CD4-positive, alpha-beta T cell treated with Interleukin-21 for 1 hour (primary cell): ENCODE results near the gene DOHH.
"Not testable (repeated sequence)": the region's sequence is repeated elsewhere in the genome, so short reads cannot be mapped to it uniquely, and the experiment has no call there.

Experiments used
- DNase-seq: peaks from one replicate; pipeline ENCODE4 v3.0.0-alpha.2; 2020

The DOHH gene

DNA sequence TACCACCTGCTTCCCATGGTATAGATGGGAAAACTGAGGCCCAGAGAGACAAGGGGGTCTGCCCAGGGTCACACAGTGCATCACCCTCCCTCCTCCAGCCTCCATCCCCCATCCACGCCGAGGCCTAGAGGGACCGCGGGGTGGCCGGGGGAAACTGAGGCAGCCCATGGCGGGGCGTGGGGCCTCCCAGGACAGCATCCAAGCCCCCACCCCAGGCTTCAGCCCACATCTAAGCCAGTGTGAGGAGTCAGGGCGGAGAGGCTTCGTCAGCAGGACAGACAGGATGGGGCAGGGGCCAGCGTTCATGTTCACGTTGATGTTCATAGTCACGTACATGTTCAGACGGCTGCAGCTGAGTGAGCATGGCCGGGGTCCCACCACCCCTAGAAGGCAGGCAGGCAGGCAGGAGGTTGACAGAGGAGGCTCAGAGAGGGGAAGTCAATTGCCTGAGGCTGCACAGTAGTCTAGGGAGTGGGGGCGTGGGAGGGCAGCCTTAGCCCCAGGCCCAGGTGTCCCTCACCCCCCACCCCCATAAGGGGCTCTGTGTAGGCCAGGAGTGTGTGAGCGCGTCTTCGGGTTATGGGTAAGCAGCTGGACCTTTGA lies 43.4 kb downstream of the DOHH start:
- no peak for DNase-seq

- DNase-seq, result no peak
These were observed 44.4 kb downstream of the DOHH start for GRCh38 chr19:3455960-3456601.

- no peak for DNase-seq
These were observed 45.0 kb downstream of the DOHH start for GRCh38 chr19:3455393-3455955.

DNA sequence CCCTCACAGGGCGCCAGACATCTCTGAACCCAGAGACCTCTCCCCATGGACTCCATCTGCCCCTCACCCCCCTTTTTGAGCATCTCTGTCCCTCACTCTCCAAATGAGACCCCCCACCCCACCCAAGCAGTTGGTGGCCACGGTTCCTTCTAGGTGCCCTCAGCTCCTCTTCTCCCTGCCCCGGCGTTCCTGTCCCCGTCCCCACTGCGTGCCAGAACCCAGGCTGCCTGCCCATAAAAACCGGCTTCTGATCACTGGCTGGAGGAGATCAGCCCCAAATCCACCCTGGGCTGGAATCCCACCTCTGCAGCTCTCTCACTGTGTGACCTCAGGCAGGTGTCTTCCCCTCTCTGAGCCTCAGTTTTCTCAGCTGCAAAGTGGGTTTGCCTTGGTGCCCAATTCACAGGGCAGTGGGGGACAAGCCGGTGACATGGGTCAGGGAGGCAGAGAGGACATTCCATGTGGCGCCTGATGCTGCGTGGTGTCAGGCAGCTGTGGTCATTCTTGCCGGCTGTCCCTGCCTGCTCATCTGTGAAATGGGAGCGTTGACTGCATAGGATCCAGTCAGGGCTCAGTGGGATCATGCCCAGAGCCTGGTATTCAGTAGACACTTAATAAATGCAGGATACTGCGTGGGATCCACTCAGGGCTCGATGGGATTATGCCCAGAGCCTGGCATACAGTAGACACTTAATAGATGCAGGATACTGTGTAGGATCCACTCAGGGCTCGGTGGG lies 45.6 kb downstream of the DOHH start:
- no peak for DNase-seq

- no peak for DNase-seq
These were observed 46.6 kb downstream of the DOHH start for GRCh38 chr19:3453840-3454239.

DNA sequence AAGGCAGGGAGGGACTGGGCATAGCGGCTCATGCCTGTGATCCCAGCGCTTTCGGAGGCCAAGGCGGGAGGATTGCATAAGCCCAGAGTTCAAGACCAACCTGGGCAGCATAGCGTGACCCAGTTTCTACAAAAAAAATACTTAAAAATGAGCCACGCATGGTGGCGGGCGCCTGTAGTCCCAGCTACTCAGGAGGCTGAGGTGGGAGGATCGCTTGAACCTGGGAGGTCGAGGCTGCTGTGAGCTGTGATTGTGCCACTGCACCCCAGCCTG lies 47.6 kb downstream of the DOHH start:
- not testable (repeated sequence) for DNase-seq

GRCh38 chr19:3452171-3452941 lies 48.1 kb downstream of the DOHH start:
- no peak for DNase-seq

DNA sequence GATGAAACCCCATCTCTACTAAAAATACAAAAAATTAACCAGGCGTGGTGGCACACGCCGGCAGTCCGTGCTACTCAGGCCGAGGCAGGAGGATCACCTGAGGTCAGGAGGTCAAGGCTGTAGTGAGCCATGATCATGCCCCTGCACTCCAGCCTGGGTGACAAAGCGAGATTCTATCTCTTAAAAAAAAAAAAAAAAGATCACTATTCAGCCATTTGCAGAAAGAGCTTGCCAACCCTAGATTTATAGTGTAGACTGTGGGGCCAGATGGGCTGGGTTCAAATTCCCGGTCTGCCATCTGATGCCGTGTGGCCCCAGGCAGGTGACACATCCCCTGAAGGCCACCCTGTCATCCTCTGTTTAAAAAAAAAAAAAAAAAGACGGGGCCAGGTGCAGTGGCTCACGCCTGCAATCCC lies 49.0 kb downstream of the DOHH start:
- DNase-seq, result no peak

- DNase-seq, result no peak
These were observed 49.6 kb downstream of the DOHH start for GRCh38 chr19:3450796-3451411.

- no peak for DNase-seq
These were observed 51.7 kb downstream of the DOHH start for GRCh38 chr19:3448616-3449334.

GRCh38 chr19:3446657-3447056 lies 53.8 kb downstream of the DOHH start:
- DNase-seq, result not testable (repeated sequence)

DNA sequence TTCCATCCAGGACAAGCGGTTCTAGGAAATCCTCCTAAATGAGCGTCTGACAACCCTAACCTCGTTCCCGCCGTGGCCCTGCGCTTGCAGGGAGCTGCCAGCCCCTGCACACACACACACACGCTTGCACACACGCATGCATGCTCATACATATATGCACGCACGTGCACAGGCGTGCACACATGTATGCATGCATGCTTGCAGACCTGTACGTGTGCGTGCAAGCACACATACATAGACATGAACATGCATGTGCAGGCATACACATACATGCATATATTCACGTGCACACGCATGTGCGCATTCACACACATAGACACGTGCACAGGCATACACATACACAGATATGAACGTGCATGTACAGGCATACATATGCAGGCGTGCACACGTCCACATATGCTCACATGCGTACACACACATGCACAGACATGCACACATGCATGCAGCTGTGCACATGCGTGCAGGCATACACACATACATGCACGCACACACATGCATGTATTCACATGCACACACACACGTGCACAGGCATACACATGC lies 55.7 kb downstream of the DOHH start:
- DNase-seq, result no peak

DNA sequence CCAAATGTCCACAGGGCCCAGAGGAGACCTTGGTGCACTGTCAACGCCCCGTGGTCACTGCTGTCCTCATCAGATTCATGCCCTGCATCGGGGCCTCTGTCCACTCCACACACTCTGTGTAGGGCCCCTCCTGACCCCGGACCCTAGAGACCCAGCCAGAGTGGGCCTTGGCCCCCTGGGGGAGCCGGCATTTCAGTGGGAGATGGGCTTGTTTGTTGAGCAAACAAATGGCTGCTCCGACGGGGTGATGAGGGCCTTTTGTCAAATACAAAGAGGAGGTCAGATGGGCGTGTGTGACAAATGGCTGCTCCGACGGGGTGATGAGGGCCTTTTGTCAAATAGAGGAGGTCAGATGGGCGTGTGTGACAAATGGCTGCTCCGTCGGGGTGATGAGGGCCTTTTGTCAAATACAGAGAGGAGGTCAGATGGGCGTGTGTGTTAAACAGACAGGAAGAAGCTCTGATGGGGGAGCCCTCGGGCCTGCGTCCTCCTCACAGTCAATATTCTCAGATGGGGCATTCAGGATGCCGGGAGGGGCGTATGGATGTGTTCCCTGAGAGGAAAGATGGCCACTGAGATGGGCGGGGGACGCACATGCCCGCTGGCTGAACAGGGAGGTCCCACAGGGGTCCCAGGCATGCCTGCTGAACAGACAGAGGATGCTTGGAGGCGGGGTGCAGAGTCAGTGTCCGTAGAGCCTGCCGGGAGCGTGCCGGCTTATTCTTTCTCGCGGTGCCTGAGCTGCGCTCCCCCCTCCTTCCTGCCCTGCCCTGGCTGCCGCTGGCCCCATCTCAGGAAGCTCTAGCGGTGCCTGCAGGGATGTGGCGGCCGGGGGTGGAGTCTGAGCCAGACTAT lies 56.4 kb downstream of the DOHH start:
- DNase-seq, result no peak

DNA sequence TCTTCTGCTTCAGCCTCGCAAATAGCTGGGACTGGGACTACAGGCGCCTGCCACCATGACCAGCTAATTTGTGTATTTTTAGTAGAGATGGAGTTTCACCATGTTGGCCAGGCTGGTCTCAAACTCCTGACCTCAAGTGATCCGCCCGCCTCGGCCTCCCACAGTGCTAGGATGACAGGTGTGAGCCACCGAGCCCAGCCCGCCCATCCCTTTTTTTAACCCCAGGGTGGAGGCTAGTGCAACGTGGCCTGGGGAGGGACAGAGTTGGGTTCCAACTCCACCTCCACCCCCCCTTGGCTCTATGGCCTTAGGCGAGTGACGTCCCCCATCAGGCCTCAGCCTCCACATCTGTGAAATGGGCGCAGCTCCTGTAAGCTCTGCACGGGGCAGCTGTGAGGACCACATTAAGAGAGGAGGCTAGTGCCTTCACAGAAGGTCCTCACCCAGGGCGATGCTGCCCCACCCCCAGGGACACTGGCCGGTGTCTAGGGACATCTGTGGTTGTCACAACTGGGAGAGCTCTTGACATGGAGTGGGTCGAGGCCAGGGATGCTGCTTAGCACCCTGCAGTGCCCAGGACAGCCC lies 57.9 kb downstream of the DOHH start:
- no peak for DNase-seq

GRCh38 chr19:3441986-3442329 lies 58.5 kb downstream of the DOHH start:
- no peak for DNase-seq

- DNase-seq, result no peak
These were observed 59.1 kb downstream of the DOHH start for GRCh38 chr19:3441089-3441985.
